NCI-H128 (cell line): Measurements from ENCODE around the gene LDLRAD4.
"Not testable (repeated sequence)": the region's sequence is repeated elsewhere in the genome, so short reads cannot be mapped to it uniquely, and the experiment has no call there.

ENCODE experiments used
- DNase-seq: peaks from one replicate; lab custom pipeline; 2025; ENCODE audit not compliant: unreplicated experiment; lab: John Stamatoyannopoulos, UW

The LDLRAD4 gene

DNA sequence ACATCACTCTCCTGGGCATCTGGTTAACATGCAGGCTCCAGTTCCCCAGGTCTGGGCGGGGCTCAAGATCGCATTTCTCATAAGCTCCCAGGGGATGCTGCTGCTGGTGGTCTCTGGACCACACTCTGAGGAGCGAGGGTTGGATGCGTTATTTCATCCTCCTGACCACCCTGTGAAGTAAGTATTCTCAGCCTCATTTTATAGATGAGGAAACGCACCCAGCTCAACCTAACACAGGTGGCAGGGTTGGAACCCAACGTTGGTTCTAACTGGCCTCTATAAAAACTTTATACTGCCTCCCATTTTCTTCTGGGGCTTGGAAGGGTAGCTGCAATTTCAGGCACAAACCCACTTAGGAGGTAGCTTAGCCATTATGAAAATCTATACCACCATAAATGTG is 387.3 kb downstream of the LDLRAD4 start:
- no peak for DNase-seq

DNA sequence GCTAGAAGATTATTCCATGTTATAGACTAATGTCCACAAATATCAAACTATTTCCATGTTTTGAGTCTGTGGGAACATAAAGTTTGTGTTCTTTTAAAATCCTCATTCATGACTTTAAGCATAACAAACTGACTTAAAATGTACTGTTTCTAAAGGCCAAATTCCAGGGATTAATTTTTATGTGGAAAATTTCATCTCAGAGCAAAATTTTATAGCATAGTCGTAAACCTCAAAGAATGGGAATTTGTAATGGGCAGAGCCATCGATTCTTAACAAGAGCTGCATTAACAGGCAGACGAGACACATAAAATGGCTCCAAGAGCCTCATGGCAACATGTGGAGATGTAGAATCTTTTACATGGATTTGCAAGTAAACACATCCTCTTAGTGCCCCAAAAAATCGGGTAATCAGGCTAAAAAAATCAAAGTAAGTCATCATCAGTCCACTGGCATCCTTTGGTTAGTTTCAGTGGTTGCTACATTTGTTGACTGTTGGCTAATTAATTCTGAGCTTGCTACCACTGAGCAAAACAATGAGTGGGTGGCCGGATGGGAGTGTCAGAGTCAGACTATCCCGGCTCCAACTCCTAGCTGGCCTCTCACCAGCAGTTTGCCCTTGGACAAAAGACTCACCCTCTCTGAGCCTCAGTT is 388.2 kb downstream of the LDLRAD4 start:
- DNase-seq: no peak

GRCh38 chr18:13608024-13608562 is 389.5 kb downstream of the LDLRAD4 start:
- DNase-seq: not testable (repeated sequence)

DNA sequence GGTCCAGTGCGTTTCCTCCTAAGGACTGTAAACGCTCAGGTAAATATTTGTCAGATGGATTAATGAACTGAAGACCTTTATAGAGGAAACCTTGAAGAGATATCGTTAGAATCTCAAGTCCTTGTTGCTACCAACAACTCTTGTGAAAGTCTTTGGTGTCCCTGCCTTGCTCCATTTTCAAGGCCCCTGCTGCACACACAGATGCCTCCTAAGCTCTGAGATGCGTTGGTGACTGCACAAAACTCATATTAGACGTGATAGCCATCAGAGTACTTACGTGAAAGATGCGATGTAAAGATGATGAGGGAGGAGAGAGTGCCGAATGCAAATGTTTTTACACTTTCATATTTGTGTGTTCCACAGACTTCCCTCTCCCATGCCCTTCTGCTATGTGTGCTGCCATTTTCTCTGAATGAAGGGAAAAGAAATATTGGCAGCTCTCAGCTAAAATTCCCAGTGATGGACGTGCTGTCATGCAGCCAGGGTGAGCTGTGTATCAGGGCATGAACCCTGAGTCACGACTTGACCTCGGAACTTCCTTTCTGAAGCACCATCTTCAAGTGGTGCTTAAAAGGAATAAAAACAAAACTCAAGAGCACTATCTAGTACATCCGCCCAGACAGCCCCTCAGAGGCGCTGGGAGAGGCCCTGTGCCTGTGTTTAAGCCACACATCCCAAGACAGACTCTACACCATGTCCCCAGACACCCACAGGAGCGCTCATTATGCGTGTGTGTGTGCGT is 390.4 kb downstream of the LDLRAD4 start:
- DNase-seq: no peak

GRCh38 chr18:13610555-13611141 is 392.1 kb downstream of the LDLRAD4 start:
- no peak for DNase-seq

- no peak for DNase-seq
Measured at GRCh38 chr18:13611142-13611600, 392.6 kb downstream of the LDLRAD4 start.

DNA sequence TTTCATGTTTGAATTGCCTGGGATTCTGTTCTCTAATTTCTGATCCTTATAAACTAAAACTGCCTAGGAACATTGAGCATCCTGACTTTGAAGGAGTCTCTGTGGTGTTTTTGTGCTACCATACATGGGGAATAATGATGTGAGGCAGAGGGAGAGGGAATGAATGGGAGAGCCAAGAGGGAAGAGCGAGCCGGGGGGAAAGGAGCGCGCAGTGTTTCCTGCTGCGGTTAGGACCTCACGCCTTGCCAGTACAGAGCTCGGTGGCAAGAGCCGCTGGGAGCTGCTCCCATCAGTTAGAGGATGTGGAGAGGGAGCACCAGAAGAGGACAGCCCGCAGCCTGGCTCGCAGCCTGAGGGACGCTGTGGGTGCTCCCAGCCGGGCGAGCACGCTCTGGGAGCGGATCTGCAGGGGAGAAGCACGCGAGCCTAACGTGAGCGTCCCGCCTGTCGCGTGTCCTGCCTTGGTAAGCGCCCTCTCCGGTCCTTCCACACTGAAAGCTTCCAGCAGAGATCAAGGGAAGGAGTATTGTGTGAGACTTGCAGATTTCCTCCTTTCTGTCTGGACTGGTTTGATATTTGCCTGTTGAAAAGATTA is 393.1 kb downstream of the LDLRAD4 start:
- no peak for DNase-seq

GRCh38 chr18:13612196-13612997 is 393.8 kb downstream of the LDLRAD4 start:
- no peak for DNase-seq

GRCh38 chr18:13613099-13613498 is 394.5 kb downstream of the LDLRAD4 start:
- no peak for DNase-seq

DNA sequence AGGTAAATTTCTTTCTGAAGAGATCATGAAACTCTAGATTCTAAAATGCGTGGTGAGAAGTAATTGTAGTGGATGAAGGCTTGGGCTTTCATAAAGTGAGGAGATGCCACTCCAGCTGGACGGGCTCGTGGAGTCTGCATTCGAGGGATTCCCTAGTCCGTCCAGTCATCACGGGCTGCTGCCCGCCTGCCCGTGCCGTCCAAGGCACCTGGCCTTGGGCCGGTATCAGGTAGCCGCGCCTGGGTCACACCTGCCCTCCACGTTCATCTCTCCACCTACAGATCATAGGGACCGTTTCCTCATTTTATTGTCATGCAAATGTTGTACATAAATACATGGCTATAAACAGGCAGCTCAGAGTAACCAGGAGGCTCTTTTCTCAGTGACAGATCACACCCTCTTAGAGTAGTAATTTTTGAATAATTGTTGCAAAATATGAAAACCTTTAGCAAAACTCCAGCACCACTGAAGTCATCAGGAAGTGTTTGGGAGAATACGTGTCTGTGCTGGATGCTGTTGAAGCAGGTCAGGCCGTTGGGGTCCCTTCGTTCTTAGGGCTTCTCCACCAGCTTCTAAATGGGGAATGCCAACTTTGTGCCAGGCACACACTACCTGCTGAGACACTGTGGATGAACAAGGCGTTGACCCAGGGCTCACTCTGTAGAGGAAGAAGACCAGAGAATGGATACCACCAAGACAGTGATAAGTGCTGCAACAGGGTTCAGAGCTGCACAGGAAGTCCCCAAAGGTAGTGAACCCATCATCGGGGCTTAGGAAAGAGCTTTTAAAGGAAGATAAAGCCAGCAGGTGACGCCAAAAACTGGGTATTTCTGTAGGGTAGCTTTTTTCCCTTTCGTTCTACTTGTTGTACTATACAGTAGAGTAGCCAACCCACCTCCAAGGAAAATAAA is 395.3 kb downstream of the LDLRAD4 start:
- no peak for DNase-seq

GRCh38 chr18:13614641-13615288 is 396.2 kb downstream of the LDLRAD4 start:
- DNase-seq: no peak

DNA sequence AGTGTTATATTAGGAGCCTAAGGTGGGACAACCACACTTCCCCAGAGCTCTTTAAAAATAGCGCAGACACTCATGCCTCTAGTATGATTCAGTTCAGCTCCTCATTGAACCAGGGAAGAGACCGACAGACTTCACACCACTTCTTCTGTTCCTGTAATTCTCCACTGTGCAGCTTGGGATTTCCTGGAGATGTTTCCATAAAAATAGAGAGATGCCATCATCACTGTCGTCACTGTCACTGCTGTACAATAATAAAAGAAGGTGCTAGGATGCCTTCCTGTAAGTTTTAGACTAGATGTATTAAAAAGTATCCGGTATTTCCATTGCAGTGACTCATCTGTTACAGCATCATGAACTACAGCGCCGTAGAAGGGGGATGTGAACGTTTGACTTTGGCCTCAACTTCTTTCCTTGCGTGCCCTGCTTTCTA is 396.9 kb downstream of the LDLRAD4 start:
- no peak for DNase-seq

DNA sequence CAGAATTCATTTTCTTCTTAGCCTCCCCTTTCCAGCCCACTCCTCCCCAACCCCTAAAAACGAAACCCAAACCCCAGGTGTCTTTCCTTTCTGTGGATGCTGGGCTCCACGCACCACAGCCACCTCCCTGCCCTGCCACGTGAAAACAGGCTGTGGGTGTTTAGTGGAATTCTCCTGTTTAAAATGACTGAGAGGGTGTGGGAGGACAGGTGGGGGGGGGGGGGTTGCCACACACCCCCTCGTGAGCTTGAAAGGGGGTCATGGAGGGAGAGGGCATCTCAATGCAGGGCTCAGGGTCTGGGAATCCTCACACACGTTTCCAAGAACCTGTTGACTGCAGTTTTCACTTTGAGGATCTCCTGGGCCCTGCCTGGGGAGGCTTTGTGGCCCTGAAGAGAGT is 397.5 kb downstream of the LDLRAD4 start:
- DNase-seq: no peak

GRCh38 chr18:13616525-13617035 is 398.0 kb downstream of the LDLRAD4 start:
- DNase-seq: no peak

GRCh38 chr18:13617826-13618515 is 399.4 kb downstream of the LDLRAD4 start:
- DNase-seq: no peak

- no peak for DNase-seq
Measured at GRCh38 chr18:13618760-13619438, 400.3 kb downstream of the LDLRAD4 start.

DNA sequence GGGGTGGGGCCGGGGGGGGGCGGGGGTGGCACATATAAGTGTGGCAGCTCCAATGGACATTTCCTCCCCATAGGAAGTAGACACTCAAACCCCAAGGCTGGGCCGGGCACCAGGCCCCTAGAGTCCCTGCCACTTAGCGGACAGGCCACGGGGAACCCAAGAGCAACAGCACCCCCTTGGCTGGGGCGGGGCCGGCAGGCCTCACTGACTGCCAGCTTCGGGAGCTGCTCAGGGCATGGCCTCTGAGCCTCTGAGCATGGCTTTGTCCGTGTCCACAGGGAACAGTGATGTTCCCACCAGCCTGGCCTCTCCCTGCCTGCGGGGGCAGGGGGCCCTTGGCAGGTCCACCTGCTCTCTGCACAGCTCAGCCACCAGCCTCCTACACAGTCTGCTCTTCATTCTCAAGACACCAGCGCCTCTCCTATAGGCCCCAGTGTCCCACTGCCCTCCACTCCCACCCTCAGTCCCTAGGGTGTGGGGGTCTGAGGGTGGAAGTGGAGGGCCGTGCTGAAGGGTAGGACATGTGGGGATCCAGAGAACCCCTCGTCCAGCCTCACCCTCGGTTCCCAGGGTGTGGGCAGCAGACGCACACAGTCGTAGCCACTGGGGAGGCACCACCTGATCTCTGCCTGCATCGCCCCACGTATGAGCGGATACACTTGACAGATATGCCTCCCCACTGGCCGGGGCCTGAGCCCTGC is 401.1 kb downstream of the LDLRAD4 start:
- no peak for DNase-seq
